Activated gamma-delta T cell treated with Interleukin-2 at 50 U/mL for 16 hours (primary cell): Measurements from ENCODE around the gene HSF5.
"Not testable (repeated sequence)": the region's sequence is repeated elsewhere in the genome, so short reads cannot be mapped to it uniquely, and the experiment has no call there.

ENCODE experiments used
- DNase-seq: peaks from one replicate; pipeline ENCODE4 v3.0.0-alpha.2; 2020

The HSF5 gene

GRCh38 chr17:58412064-58412703 lies 76.0 kb downstream of the HSF5 start:
- DNase-seq: no peak

- no peak for DNase-seq
Measured at GRCh38 chr17:58411408-58411894, 76.8 kb downstream of the HSF5 start.

- DNase-seq: no peak
Measured at GRCh38 chr17:58410714-58411407, 77.3 kb downstream of the HSF5 start.

GRCh38 chr17:58409432-58409831 lies 78.8 kb downstream of the HSF5 start:
- no peak for DNase-seq

GRCh38 chr17:58403311-58403710 lies 84.9 kb downstream of the HSF5 start:
- no peak for DNase-seq

GRCh38 chr17:58402679-58403078 lies 85.5 kb downstream of the HSF5 start:
- no peak for DNase-seq

GRCh38 chr17:58402047-58402446 lies 86.2 kb downstream of the HSF5 start:
- no peak for DNase-seq

- no peak for DNase-seq
Measured at GRCh38 chr17:58401287-58401686, 86.9 kb downstream of the HSF5 start.

- no peak for DNase-seq
Measured at GRCh38 chr17:58400826-58401225, 87.4 kb downstream of the HSF5 start.

- DNase-seq: no peak
Measured at GRCh38 chr17:58399974-58400373, 88.2 kb downstream of the HSF5 start.

GRCh38 chr17:58398574-58399266 lies 89.5 kb downstream of the HSF5 start:
- DNase-seq: no peak

GRCh38 chr17:58397421-58397820 lies 90.8 kb downstream of the HSF5 start:
- not testable (repeated sequence) for DNase-seq

- no peak for DNase-seq
Measured at GRCh38 chr17:58396173-58396572, 92.0 kb downstream of the HSF5 start.

- no peak for DNase-seq
Measured at GRCh38 chr17:58394534-58395223, 93.5 kb downstream of the HSF5 start.

GRCh38 chr17:58391302-58391984 lies 96.8 kb downstream of the HSF5 start:
- no peak for DNase-seq

- no peak for DNase-seq
Measured at GRCh38 chr17:58390884-58391283, 97.3 kb downstream of the HSF5 start.

GRCh38 chr17:58388302-58389190 lies 99.7 kb downstream of the HSF5 start:
- DNase-seq: no peak

GRCh38 chr17:58387834-58388233 lies 100.4 kb downstream of the HSF5 start:
- DNase-seq: peak; percentile 11

- no peak for DNase-seq
Measured at GRCh38 chr17:58386708-58387107, 101.5 kb downstream of the HSF5 start.

- DNase-seq: no peak
Measured at GRCh38 chr17:58385359-58385899, 102.8 kb downstream of the HSF5 start.

- no peak for DNase-seq
Measured at GRCh38 chr17:58384897-58385296, 103.3 kb downstream of the HSF5 start.
